HepG2 (cell line): Measurements from ENCODE around the gene MGAT4D. TPM values are rescaled to one million over a fixed set of nuclear protein-coding genes. Genes with fewer than 3 reads are reported as not detected.

Source experiments
- CHD2 ChIP-seq: IDR thresholded peaks from 2 replicates; pipeline ENCODE4 v1.6.1; 2011; ENCODE audit warnings: low read depth, low read length, improper control_type of control experiment
- EEA1 ChIP-seq: sonication (generic); formaldehyde crosslinking; IDR thresholded peaks from 2 replicates; pipeline ENCODE4 v1.5.1; 2020; ENCODE audit warnings: mild to moderate bottlenecking, missing genetic modification reagents, borderline replicate concordance
- FOSL1 ChIP-seq: sonication (generic); formaldehyde crosslinking; IDR thresholded peaks from 2 replicates; pipeline ENCODE4 v1.9.0; 2021; ENCODE audit warnings: missing genetic modification reagents, borderline replicate concordance
- HMG20A ChIP-seq: IDR thresholded peaks from 2 replicates; pipeline ENCODE4 v1.6.1; 2016; ENCODE audit warnings: borderline replicate concordance
- HNF4G ChIP-seq, 2 experiments: sonication (generic) in 1 of 2; formaldehyde crosslinking in 1 of 2; IDR thresholded peaks; 2 replicates each; pipeline versions ENCODE4 v1.4.0 to v1.6.1; 2011 to 2020; ENCODE audit warnings: borderline replicate concordance in 2 of 2, low read depth in 2 of 2, mild to moderate bottlenecking in 2 of 2, low read length in 1 of 2, missing genetic modification reagents in 1 of 2, moderate library complexity in 1 of 2
- JUND ChIP-seq: sonication (generic); formaldehyde crosslinking; IDR thresholded peaks from 2 replicates; pipeline ENCODE4 v1.8.0; 2022; ENCODE audit warnings: mild to moderate bottlenecking, missing genetic modification reagents
- MIXL1 ChIP-seq: IDR thresholded peaks from 2 replicates; pipeline ENCODE4 v1.6.1; 2016
- NPAS2 ChIP-seq: sonication (generic); formaldehyde crosslinking; IDR thresholded peaks from 2 replicates; pipeline ENCODE4 v1.8.0; 2022; ENCODE audit warnings: mild to moderate bottlenecking, missing genetic modification reagents, borderline replicate concordance
- NR3C1 ChIP-seq: sonication (generic); formaldehyde crosslinking; IDR thresholded peaks from 2 replicates; pipeline ENCODE4 v1.4.0; 2020; ENCODE audit warnings: missing genetic modification reagents
- SETDB1 ChIP-seq: sonication (generic); formaldehyde crosslinking; IDR thresholded peaks from 2 replicates; pipeline ENCODE4 v1.5.1; 2020; ENCODE audit warnings: missing genetic modification reagents, mild to moderate bottlenecking, borderline replicate concordance
- SMAD3 ChIP-seq: sonication (generic); formaldehyde crosslinking; IDR thresholded peaks from 2 replicates; pipeline ENCODE4 v1.4.0; 2020; ENCODE audit warnings: missing genetic modification reagents
- ZNF10 ChIP-seq: sonication (generic); formaldehyde crosslinking; IDR thresholded peaks from 2 replicates; pipeline ENCODE4 v1.4.0; 2020; ENCODE audit warnings: mild to moderate bottlenecking, low read depth, missing genetic modification reagents, borderline replicate concordance
- ZNF350 ChIP-seq: sonication (generic); formaldehyde crosslinking; IDR thresholded peaks from 2 replicates; pipeline ENCODE4 v1.4.0; 2020; ENCODE audit warnings: mild to moderate bottlenecking, low read depth, missing genetic modification reagents, borderline replicate concordance
- ZNF644 ChIP-seq: IDR thresholded peaks from 2 replicates; pipeline ENCODE4 v1.6.1; 2016; ENCODE audit warnings: low read depth
- ZNF775 ChIP-seq: sonication (generic); formaldehyde crosslinking; IDR thresholded peaks from 2 replicates; pipeline ENCODE4 v1.4.0; 2020; ENCODE audit warnings: missing genetic modification reagents, mild to moderate bottlenecking, moderate library complexity, borderline replicate concordance
- ZNF776 ChIP-seq: sonication (generic); formaldehyde crosslinking; IDR thresholded peaks from 2 replicates; pipeline ENCODE4 v1.4.0; 2020; ENCODE audit warnings: mild to moderate bottlenecking, missing genetic modification reagents
- ZSCAN20 ChIP-seq: sonication (generic); formaldehyde crosslinking; IDR thresholded peaks from 2 replicates; pipeline ENCODE4 v1.4.0; 2020; ENCODE audit warnings: missing genetic modification reagents, mild to moderate bottlenecking, borderline replicate concordance
- polyA plus RNA-seq, 8 experiments: library from polyadenylated mRNA; depleted of rRNA in 3 of 8; stranded (reverse) in 7 of 8; unstranded in 1 of 8; fragments of >200 nt; fragmentation: Illumina TruSeq in 4 of 8; extraction: Trizol in 4 of 8; gene quantifications; 2 replicates each; pipeline versions ENCODE4 v1.2.1 to v1.2.3, GENCODE V29; 2011 to 2016; ENCODE audit warnings: low read depth in 4 of 8, missing spikeins in 1 of 8, mixed read lengths in 1 of 8; ENCODE audit not compliant: insufficient read depth in 1 of 8
- total RNA-seq, 5 experiments: library from RNA; depleted of rRNA; stranded (reverse); fragments of >200 nt; fragmentation: Illumina TruSeq; extraction: Trizol; gene quantifications; 2 replicates each; pipeline ENCODE4 v1.2.3, GENCODE V29; 2016; ENCODE audit warnings: low read depth in 1 of 5
- TF ChIP-seq, protein P1 (sequence below): sonication (generic); formaldehyde crosslinking; IDR thresholded peaks from 2 replicates; pipeline ENCODE4 v1.5.0; 2020; ENCODE audit warnings: missing genetic modification reagents
- TF ChIP-seq, protein P2 (sequence below): IDR thresholded peaks from 2 replicates; pipeline ENCODE4 v1.6.1; 2016; ENCODE audit warnings: low read depth, control low read depth
- TF ChIP-seq, protein P3 (sequence below): sonication (generic); formaldehyde crosslinking; IDR thresholded peaks from 2 replicates; pipeline ENCODE4 v1.9.0; 2021; ENCODE audit warnings: mild to moderate bottlenecking, missing genetic modification reagents

Gene MGAT4D
- total and polyA plus RNA-seq, 2 of the 13 experiments (the other 11 are each of a cell fraction or from before 2014, with no cell fraction given), result not detected

DNA sequence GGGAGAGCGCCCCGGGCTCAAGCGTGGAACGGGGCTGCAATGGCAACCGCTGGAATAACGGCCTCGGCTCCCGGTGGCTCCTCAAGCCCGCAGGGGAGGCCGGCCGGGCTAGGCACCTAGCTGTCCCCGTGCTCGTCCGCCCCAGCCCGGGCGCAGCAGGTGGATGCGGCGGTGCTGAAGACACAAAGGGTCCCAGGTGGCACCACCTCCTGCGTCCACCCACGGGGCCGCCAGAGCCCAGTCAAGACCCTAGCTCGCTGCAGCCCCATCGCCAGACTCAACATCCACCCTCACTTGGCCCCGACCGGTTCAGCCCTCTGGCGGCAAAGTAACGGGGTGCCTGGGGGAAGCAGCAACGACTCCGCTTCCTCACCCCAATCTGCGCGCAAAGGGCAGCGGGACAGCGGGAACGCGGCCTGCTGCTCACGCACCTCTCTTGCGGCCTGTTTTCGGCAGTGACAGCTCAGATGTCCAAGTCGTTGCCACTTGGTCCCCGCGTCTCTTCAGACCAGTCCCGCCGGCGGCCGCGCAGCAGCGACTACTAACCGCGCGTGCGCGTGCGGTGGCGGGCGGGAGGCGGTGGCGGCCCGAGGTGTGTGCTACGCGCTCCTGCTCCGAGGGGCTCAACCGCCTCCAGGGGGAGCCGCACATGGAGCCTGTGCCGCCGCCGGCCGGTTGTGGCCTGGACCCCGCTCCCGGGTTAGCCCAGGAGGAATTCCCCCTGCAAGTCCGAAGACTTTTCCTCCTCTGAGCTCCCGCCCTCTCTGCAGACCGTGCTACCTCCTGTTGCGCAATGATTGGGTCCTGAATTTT, 70.8 kb downstream of the MGAT4D start, which contains the start of gene CLGN (continued):
- TF ChIP-seq ZNF350 (CRISPR knock-in tag) (peak; percentile 59; the same call in 1 of the 2 replicates), JUND (CRISPR knock-in tag) (no peak), SETDB1 (no peak), CHD2 (no peak), NR3C1 (no peak), ZNF776 (CRISPR knock-in tag) (peak; percentile 58; the same call in 1 of the 2 replicates), ZSCAN20 (CRISPR knock-in tag) (peak; percentile 44; the same call in 1 of the 2 replicates), HMG20A (CRISPR knock-in tag) (no peak), MIXL1 (CRISPR knock-in tag) (no peak), ZNF775 (CRISPR knock-in tag) (no peak), NPAS2 (CRISPR knock-in tag) (no peak), SMAD3 (CRISPR knock-in tag) (no peak), FOSL1 (CRISPR knock-in tag) (0 out of 2 replicates have a peak, but pooled peaks have one; percentile 12), EEA1 (peak; percentile 48), ZNF10 (CRISPR knock-in tag) (no peak), HNF4G (IDR thresholded peaks at IDR 0.05; ENCODE audit: borderline replicate concordance, low read depth, low read length) (no peak), HNF4G (CRISPR knock-in tag; IDR thresholded peaks at IDR 0.05; ENCODE audit: borderline replicate concordance, low read depth) (no peak), ZNF644 (no peak)
- TF ChIP-seq, protein P1, sequence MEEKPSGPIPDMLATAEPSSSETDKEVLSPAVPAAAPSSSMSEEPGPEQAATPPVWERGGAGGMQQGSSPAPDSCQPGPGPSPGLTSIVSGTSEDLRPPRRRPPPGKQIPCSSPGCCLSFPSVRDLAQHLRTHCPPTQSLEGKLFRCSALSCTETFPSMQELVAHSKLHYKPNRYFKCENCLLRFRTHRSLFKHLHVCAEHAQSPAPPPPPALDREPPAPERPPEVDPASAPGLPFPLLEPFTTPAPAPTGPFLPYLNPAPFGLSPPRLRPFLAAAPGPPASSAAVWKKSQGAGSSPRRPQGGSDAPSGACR (CRISPR knock-in tag), result peak; percentile 49; the same call in 1 of the 2 replicates
- TF ChIP-seq, protein P2, sequence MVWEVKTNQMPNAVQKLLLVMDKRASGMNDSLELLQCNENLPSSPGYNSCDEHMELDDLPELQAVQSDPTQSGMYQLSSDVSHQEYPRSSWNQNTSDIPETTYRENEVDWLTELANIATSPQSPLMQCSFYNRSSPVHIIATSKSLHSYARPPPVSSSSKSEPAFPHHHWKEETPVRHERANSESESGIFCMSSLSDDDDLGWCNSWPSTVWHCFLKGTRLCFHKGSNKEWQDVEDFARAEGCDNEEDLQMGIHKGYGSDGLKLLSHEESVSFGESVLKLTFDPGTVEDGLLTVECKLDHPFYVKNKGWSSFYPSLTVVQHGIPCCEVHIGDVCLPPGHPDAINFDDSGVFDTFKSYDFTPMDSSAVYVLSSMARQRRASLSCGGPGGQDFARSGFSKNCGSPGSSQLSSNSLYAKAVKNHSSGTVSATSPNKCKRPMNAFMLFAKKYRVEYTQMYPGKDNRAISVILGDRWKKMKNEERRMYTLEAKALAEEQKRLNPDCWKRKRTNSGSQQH (CRISPR knock-in tag), result no peak
- TF ChIP-seq, protein P3, sequence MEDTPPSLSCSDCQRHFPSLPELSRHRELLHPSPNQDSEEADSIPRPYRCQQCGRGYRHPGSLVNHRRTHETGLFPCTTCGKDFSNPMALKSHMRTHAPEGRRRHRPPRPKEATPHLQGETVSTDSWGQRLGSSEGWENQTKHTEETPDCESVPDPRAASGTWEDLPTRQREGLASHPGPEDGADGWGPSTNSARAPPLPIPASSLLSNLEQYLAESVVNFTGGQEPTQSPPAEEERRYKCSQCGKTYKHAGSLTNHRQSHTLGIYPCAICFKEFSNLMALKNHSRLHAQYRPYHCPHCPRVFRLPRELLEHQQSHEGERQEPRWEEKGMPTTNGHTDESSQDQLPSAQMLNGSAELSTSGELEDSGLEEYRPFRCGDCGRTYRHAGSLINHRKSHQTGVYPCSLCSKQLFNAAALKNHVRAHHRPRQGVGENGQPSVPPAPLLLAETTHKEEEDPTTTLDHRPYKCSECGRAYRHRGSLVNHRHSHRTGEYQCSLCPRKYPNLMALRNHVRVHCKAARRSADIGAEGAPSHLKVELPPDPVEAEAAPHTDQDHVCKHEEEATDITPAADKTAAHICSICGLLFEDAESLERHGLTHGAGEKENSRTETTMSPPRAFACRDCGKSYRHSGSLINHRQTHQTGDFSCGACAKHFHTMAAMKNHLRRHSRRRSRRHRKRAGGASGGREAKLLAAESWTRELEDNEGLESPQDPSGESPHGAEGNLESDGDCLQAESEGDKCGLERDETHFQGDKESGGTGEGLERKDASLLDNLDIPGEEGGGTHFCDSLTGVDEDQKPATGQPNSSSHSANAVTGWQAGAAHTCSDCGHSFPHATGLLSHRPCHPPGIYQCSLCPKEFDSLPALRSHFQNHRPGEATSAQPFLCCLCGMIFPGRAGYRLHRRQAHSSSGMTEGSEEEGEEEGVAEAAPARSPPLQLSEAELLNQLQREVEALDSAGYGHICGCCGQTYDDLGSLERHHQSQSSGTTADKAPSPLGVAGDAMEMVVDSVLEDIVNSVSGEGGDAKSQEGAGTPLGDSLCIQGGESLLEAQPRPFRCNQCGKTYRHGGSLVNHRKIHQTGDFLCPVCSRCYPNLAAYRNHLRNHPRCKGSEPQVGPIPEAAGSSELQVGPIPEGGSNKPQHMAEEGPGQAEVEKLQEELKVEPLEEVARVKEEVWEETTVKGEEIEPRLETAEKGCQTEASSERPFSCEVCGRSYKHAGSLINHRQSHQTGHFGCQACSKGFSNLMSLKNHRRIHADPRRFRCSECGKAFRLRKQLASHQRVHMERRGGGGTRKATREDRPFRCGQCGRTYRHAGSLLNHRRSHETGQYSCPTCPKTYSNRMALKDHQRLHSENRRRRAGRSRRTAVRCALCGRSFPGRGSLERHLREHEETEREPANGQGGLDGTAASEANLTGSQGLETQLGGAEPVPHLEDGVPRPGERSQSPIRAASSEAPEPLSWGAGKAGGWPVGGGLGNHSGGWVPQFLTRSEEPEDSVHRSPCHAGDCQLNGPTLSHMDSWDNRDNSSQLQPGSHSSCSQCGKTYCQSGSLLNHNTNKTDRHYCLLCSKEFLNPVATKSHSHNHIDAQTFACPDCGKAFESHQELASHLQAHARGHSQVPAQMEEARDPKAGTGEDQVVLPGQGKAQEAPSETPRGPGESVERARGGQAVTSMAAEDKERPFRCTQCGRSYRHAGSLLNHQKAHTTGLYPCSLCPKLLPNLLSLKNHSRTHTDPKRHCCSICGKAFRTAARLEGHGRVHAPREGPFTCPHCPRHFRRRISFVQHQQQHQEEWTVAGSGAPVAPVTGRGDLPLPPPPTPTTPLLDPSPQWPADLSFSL (CRISPR knock-in tag), result no peak; the same call in none of the 2 replicates
